Measurements from ENCODE around the gene DCLK1.

- TF ChIP-seq EZH2 (IDR thresholded peaks at IDR 0.05; ENCODE audit: insufficient read depth, poor library complexity, severe bottlenecking): no peak
- TF ChIP-seq EZH2phosphoT487 (IDR thresholded peaks at IDR 0.05; ENCODE audit: insufficient read depth, low read depth): no peak
Observed at GRCh38 chr13:35723821-35724220, 407.4 kb downstream of the DCLK1 start.
